Measurements from ENCODE around the gene FOXO1.

The FOXO1 gene

GRCh38 chr13:40578055-40578454, 88.4 kb downstream of the FOXO1 start:
- peaks cover 1 to 2% of the 10 kb centered on the region in 2 donors for H3K9me3 ChIP-seq (ENCODE audit: control insufficient read depth in 2 of 2, low read length in 2 of 2)
- no peak overlapping the region for H3K4me3 ChIP-seq (ENCODE audit: low read length in 2 of 2)
- H3K4me1 ChIP-seq (ENCODE audit: control insufficient read depth, insufficient read depth, low read length) = no peaks in the 10 kb centered on the region
- no peaks in the 10 kb centered on the region for H3K27me3 ChIP-seq (ENCODE audit: control insufficient read depth in 1 of 2, insufficient read depth in 2 of 2, low read length in 2 of 2)
- H3K36me3 ChIP-seq (ENCODE audit: control insufficient read depth in 2 of 2, insufficient read depth in 2 of 2, low read length in 2 of 2) = no peaks in the 10 kb centered on the region
- no peak overlapping the region for H3K27ac ChIP-seq (ENCODE audit: low read length)
- H3K9ac ChIP-seq (ENCODE audit: low read length in 2 of 2) = no peak overlapping the region

GRCh38 chr13:40576369-40576768, 90.1 kb downstream of the FOXO1 start:
- Histone ChIP-seq H3K9me3 (ENCODE audit: control insufficient read depth in 2 of 2, low read length in 2 of 2) (no peaks in the 10 kb centered on the region), H3K36me3 (ENCODE audit: control insufficient read depth in 2 of 2, insufficient read depth in 2 of 2, low read length in 2 of 2) (no peaks in the 10 kb centered on the region), H3K4me3 (ENCODE audit: low read length in 2 of 2) (no peak overlapping the region), H3K9ac (ENCODE audit: low read length in 2 of 2) (no peak overlapping the region), H3K27ac (ENCODE audit: low read length) (no peak overlapping the region), H3K27me3 (ENCODE audit: control insufficient read depth in 1 of 2, insufficient read depth in 2 of 2, low read length in 2 of 2) (no peaks in the 10 kb centered on the region), H3K4me1 (ENCODE audit: control insufficient read depth, insufficient read depth, low read length) (no peaks in the 10 kb centered on the region)

- Histone ChIP-seq H3K9me3 (ENCODE audit: control insufficient read depth in 2 of 2, low read length in 2 of 2) (no peaks in the 10 kb centered on the region), H3K27ac (ENCODE audit: low read length) (no peak overlapping the region), H3K27me3 (ENCODE audit: control insufficient read depth in 1 of 2, insufficient read depth in 2 of 2, low read length in 2 of 2) (no peaks in the 10 kb centered on the region), H3K36me3 (ENCODE audit: control insufficient read depth in 2 of 2, insufficient read depth in 2 of 2, low read length in 2 of 2) (no peaks in the 10 kb centered on the region), H3K4me3 (ENCODE audit: low read length in 2 of 2) (no peak overlapping the region), H3K9ac (ENCODE audit: low read length in 2 of 2) (no peak overlapping the region), H3K4me1 (ENCODE audit: control insufficient read depth, insufficient read depth, low read length) (peaks cover 8% of the 10 kb centered on the region)
Observed at GRCh38 chr13:40572961-40573360, 93.5 kb downstream of the FOXO1 start.

- peaks cover 8% of the 10 kb centered on the region for H3K4me1 ChIP-seq (ENCODE audit: control insufficient read depth, insufficient read depth, low read length)
- H3K9ac ChIP-seq (ENCODE audit: low read length in 2 of 2) = no peak overlapping the region
- no peaks in the 10 kb centered on the region for H3K9me3 ChIP-seq (ENCODE audit: control insufficient read depth in 2 of 2, low read length in 2 of 2)
- no peaks in the 10 kb centered on the region for H3K27me3 ChIP-seq (ENCODE audit: control insufficient read depth in 1 of 2, insufficient read depth in 2 of 2, low read length in 2 of 2)
- H3K27ac ChIP-seq (ENCODE audit: low read length) = no peak overlapping the region
- H3K36me3 ChIP-seq (ENCODE audit: control insufficient read depth in 2 of 2, insufficient read depth in 2 of 2, low read length in 2 of 2) = no peaks in the 10 kb centered on the region
- H3K4me3 ChIP-seq (ENCODE audit: low read length in 2 of 2) = no peak overlapping the region
Observed at GRCh38 chr13:40571338-40571963, 95.0 kb downstream of the FOXO1 start.

- Histone ChIP-seq H3K27me3 (ENCODE audit: control insufficient read depth in 1 of 2, insufficient read depth in 2 of 2, low read length in 2 of 2) (no peaks in the 10 kb centered on the region), H3K9ac (ENCODE audit: low read length in 2 of 2) (no peak overlapping the region), H3K4me1 (ENCODE audit: control insufficient read depth, insufficient read depth, low read length) (peaks cover 9% of the 10 kb centered on the region), H3K9me3 (ENCODE audit: control insufficient read depth in 2 of 2, low read length in 2 of 2) (no peaks in the 10 kb centered on the region), H3K36me3 (ENCODE audit: control insufficient read depth in 2 of 2, insufficient read depth in 2 of 2, low read length in 2 of 2) (no peaks in the 10 kb centered on the region), H3K27ac (ENCODE audit: low read length) (no peak overlapping the region), H3K4me3 (ENCODE audit: low read length in 2 of 2) (no peak overlapping the region)
Observed at GRCh38 chr13:40570930-40571329, 95.5 kb downstream of the FOXO1 start.

GRCh38 chr13:40569024-40569350, 97.5 kb downstream of the FOXO1 start:
- Histone ChIP-seq H3K9me3 (ENCODE audit: control insufficient read depth in 2 of 2, low read length in 2 of 2) (no peaks in the 10 kb centered on the region), H3K4me3 (ENCODE audit: low read length in 2 of 2) (no peak overlapping the region), H3K9ac (ENCODE audit: low read length in 2 of 2) (no peak overlapping the region), H3K27me3 (ENCODE audit: control insufficient read depth in 1 of 2, insufficient read depth in 2 of 2, low read length in 2 of 2) (no peaks in the 10 kb centered on the region), H3K36me3 (ENCODE audit: control insufficient read depth in 2 of 2, insufficient read depth in 2 of 2, low read length in 2 of 2) (no peaks in the 10 kb centered on the region), H3K4me1 (ENCODE audit: control insufficient read depth, insufficient read depth, low read length) (peaks cover 21% of the 10 kb centered on the region), H3K27ac (ENCODE audit: low read length) (no peak overlapping the region)

- Histone ChIP-seq H3K27ac (ENCODE audit: low read length) (no peak overlapping the region), H3K36me3 (ENCODE audit: control insufficient read depth in 2 of 2, insufficient read depth in 2 of 2, low read length in 2 of 2) (no peaks in the 10 kb centered on the region), H3K4me1 (ENCODE audit: control insufficient read depth, insufficient read depth, low read length) (peaks cover 24% of the 10 kb centered on the region), H3K27me3 (ENCODE audit: control insufficient read depth in 1 of 2, insufficient read depth in 2 of 2, low read length in 2 of 2) (no peaks in the 10 kb centered on the region), H3K4me3 (ENCODE audit: low read length in 2 of 2) (no peak overlapping the region), H3K9me3 (ENCODE audit: control insufficient read depth in 2 of 2, low read length in 2 of 2) (no peaks in the 10 kb centered on the region), H3K9ac (ENCODE audit: low read length in 2 of 2) (no peak overlapping the region)
Observed at GRCh38 chr13:40568246-40569023, 98.0 kb downstream of the FOXO1 start.

GRCh38 chr13:40566811-40567210, 99.6 kb downstream of the FOXO1 start:
- Histone ChIP-seq H3K27me3 (ENCODE audit: control insufficient read depth in 1 of 2, insufficient read depth in 2 of 2, low read length in 2 of 2) (no peaks in the 10 kb centered on the region), H3K9me3 (ENCODE audit: control insufficient read depth in 2 of 2, low read length in 2 of 2) (no peaks in the 10 kb centered on the region), H3K9ac (ENCODE audit: low read length in 2 of 2) (no peak overlapping the region), H3K27ac (ENCODE audit: low read length) (no peak overlapping the region), H3K36me3 (ENCODE audit: control insufficient read depth in 2 of 2, insufficient read depth in 2 of 2, low read length in 2 of 2) (no peaks in the 10 kb centered on the region), H3K4me1 (ENCODE audit: control insufficient read depth, insufficient read depth, low read length) (peaks cover 30% of the 10 kb centered on the region), H3K4me3 (ENCODE audit: low read length in 2 of 2) (no peak overlapping the region)

- no peak overlapping the region for H3K9ac ChIP-seq (ENCODE audit: low read length in 2 of 2)
- no peaks in the 10 kb centered on the region for H3K36me3 ChIP-seq (ENCODE audit: control insufficient read depth in 2 of 2, insufficient read depth in 2 of 2, low read length in 2 of 2)
- no peak overlapping the region for H3K27ac ChIP-seq (ENCODE audit: low read length)
- no peaks in the 10 kb centered on the region for H3K27me3 ChIP-seq (ENCODE audit: control insufficient read depth in 1 of 2, insufficient read depth in 2 of 2, low read length in 2 of 2)
- peaks cover 30% of the 10 kb centered on the region for H3K4me1 ChIP-seq (ENCODE audit: control insufficient read depth, insufficient read depth, low read length)
- no peaks in the 10 kb centered on the region for H3K9me3 ChIP-seq (ENCODE audit: control insufficient read depth in 2 of 2, low read length in 2 of 2)
- no peak overlapping the region for H3K4me3 ChIP-seq (ENCODE audit: low read length in 2 of 2)
Observed at GRCh38 chr13:40565282-40566148, 100.9 kb downstream of the FOXO1 start.

- H3K4me1 ChIP-seq (ENCODE audit: control insufficient read depth, insufficient read depth, low read length) = peaks cover 30% of the 10 kb centered on the region
- H3K36me3 ChIP-seq (ENCODE audit: control insufficient read depth in 2 of 2, insufficient read depth in 2 of 2, low read length in 2 of 2) = peaks cover 0 to 5% of the 10 kb centered on the region in 2 donors
- no peak overlapping the region for H3K27ac ChIP-seq (ENCODE audit: low read length)
- no peaks in the 10 kb centered on the region for H3K9me3 ChIP-seq (ENCODE audit: control insufficient read depth in 2 of 2, low read length in 2 of 2)
- H3K27me3 ChIP-seq (ENCODE audit: control insufficient read depth in 1 of 2, insufficient read depth in 2 of 2, low read length in 2 of 2) = no peaks in the 10 kb centered on the region
- no peak overlapping the region for H3K9ac ChIP-seq (ENCODE audit: low read length in 2 of 2)
- peak overlapping the region in 1 of 2 donors; percentile 22 for H3K4me3 ChIP-seq (ENCODE audit: low read length in 2 of 2)
Observed at GRCh38 chr13:40564342-40565001, 102.0 kb downstream of the FOXO1 start.
